PFSK-1 (cell line): ENCODE results near the gene CTF1.

Experiments
- FOXP2 ChIP-seq: optimal IDR thresholded peaks from 2 replicates; pipeline ENCODE3; 2011; ENCODE audit warnings: borderline replicate concordance, control low read depth, inconsistent platforms; ENCODE audit not compliant: insufficient read depth; ENCODE audit errors: extremely low read length, extremely low read depth
- POLR2AphosphoS5 ChIP-seq: IDR thresholded peaks from 2 replicates; pipeline ENCODE4 v1.6.1; 2012; ENCODE audit warnings: low read depth, mild to moderate bottlenecking, control low read depth, low read length, moderate library complexity
- REST ChIP-seq, 2 experiments: IDR thresholded peaks; 2 replicates each; pipeline versions ENCODE4 v1.6.1 to v1.8.0; 2011 to 2012; ENCODE audit warnings: low read depth in 2 of 2, low read length in 2 of 2, control low read depth in 1 of 2, inconsistent platforms in 1 of 2, mild to moderate bottlenecking in 1 of 2, moderate library complexity in 1 of 2; ENCODE audit not compliant: insufficient read depth in 1 of 2
- SIN3A ChIP-seq: IDR thresholded peaks from 2 replicates; pipeline ENCODE4 v1.6.1; 2012; ENCODE audit warnings: mild to moderate bottlenecking, low read length, moderate library complexity, borderline replicate concordance; ENCODE audit not compliant: insufficient read depth
- TAF1 ChIP-seq: IDR thresholded peaks from 2 replicates; pipeline ENCODE4 v1.6.1; 2012; ENCODE audit warnings: low read length, control low read depth, borderline replicate concordance; ENCODE audit not compliant: insufficient read depth

CTF1 gene

GRCh38 chr16:30951193-30951592 lies 54.8 kb downstream of the CTF1 start:
- no peak for TF ChIP-seq REST (IDR thresholded peaks at IDR 0.05; ENCODE audit: insufficient read depth in 1 of 2, low read depth in 2 of 2, low read length in 2 of 2)
- no peak for TF ChIP-seq TAF1
- no peak for TF ChIP-seq SIN3A
- no peak for TF ChIP-seq FOXP2

GRCh38 chr16:30951750-30952149 lies 55.3 kb downstream of the CTF1 start:
- no peak for TF ChIP-seq POLR2AphosphoS5
- TF ChIP-seq FOXP2, result no peak
- TF ChIP-seq TAF1, result no peak

GRCh38 chr16:30953111-30953510 lies 56.7 kb downstream of the CTF1 start:
- TF ChIP-seq POLR2AphosphoS5, result no peak
- no peak for TF ChIP-seq TAF1
